ENCODE measurements around the gene LRP2.
"Not testable (repeated sequence)": the region's sequence is repeated elsewhere in the genome, so short reads cannot be mapped to it uniquely, and the experiment has no call there.

Gene LRP2

DNA sequence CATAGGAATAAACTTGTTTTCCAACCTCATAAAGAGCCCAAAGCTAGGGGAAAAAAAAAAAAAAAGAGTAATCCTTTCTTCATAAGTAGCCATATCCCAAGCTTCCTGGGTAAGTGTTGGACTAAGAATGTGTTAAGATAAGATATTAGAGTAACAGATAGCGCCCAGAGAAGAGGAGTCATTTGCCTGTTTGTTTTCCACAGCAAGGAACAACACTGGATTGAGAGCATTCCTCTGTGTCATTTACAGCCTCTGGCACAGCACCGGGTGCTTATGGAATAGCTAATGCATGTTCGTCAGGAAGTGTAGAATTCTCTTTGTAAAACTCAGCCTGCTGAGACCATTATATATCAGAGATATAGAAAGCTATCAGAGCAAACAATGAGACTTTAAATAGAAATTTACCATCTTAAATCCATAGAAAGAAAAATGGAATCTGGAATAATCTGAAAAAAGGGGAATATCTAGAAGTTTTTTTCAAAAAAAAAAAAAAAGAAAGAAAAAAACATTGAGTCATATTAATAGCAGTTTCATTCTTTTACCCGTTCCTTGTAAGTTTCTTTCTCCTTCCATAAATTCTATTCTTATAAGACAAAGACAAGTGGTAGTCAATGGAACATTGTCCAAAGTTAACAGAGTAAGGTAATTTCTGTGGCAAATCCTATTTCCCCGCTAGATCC is 37.6 kb downstream of the LRP2 start:
- CTCF ChIA-PET, result interaction anchor here (1.2 to 1.6 kb wide), 2 partner anchors 11 to 14 kb away, joined by 3 to 5 read pairs; no protein-coding TSS in a partner anchor
- TF ChIP-seq, protein P1, sequence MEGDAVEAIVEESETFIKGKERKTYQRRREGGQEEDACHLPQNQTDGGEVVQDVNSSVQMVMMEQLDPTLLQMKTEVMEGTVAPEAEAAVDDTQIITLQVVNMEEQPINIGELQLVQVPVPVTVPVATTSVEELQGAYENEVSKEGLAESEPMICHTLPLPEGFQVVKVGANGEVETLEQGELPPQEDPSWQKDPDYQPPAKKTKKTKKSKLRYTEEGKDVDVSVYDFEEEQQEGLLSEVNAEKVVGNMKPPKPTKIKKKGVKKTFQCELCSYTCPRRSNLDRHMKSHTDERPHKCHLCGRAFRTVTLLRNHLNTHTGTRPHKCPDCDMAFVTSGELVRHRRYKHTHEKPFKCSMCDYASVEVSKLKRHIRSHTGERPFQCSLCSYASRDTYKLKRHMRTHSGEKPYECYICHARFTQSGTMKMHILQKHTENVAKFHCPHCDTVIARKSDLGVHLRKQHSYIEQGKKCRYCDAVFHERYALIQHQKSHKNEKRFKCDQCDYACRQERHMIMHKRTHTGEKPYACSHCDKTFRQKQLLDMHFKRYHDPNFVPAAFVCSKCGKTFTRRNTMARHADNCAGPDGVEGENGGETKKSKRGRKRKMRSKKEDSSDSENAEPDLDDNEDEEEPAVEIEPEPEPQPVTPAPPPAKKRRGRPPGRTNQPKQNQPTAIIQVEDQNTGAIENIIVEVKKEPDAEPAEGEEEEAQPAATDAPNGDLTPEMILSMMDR (IDR thresholded peaks at IDR 0.05; ENCODE audit: control extremely low read depth, extremely low read depth, low read depth, missing control alignments), result no peak
- POLR2A ChIA-PET, result no interaction called here
- DNase-seq (ENCODE audit: extremely low spot score), result no peak

DNA sequence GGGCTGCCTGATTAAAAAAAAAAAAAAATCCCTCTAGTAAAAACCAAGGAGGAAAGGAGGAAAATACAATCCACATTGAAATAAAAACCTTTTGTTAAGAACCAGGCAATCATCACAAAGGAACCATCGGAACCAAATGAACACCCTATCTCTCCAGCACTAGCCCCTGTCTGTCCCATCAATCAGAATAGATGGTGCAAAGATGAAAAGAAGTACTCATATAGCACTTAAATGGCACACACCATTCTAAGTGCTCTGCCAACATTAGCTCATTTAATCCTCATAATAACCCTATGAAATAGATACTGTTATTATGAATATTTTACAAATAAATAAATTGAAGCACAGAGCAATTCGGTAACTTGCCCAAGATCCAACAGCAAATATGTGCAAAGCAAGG is 38.5 kb downstream of the LRP2 start:
- ChIA-PET CTCF (interaction anchor here (1.2 to 1.6 kb wide), 2 partner anchors 10 to 15 kb away, joined by 3 to 5 read pairs; no protein-coding TSS in a partner anchor), POLR2A (no interaction called here)
- no peak for DNase-seq (ENCODE audit: extremely low spot score)
- TF ChIP-seq, protein P1 (IDR thresholded peaks at IDR 0.05; ENCODE audit: control extremely low read depth, extremely low read depth, low read depth, missing control alignments), result no peak

DNA sequence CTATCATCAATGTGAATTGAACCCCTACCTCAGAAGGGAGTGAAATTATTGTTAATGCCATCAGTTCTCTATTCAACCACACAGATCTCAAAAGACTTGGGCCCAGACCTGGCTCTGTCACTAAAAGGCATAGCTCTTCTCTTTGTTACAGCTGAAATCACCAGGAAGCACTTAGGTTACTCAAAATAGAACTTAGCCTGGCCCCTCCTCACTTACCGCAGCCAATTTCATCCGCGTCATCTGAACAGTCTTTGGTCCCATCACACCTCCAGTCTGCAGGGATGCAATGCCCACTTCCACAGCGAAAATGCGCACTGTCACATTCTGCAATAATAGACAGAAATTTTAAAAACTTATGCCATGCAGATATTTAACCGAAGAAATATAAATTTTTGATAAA is 41.8 kb downstream of the LRP2 start:
- TF ChIP-seq, protein P1 (IDR thresholded peaks at IDR 0.05; ENCODE audit: control extremely low read depth, extremely low read depth, low read depth, missing control alignments), result no peak
- DNase-seq (ENCODE audit: extremely low spot score), result no peak
- CTCF ChIA-PET, result no interaction called here
- POLR2A ChIA-PET, result no interaction called here

DNA sequence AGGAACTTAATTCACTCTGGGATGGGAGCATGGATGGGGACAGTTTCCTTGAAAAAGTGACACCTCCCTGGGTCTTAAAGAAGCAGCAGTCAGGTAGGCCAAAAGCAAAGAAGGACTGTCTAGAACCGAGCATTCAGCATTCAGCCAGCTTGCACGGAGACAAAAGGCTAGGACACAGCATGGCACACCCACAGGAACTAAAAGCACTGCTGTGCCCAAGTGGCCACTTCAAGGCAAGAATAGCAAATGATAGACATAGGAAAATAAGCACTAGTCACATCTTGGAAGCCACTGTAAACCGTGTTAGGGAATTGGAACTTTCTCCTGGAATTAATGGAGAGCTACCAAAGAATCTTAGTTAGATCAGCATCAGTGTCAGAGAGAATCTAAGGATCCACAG is 47.0 kb downstream of the LRP2 start:
- POLR2A ChIA-PET, result no interaction called here
- no peak for DNase-seq (ENCODE audit: extremely low spot score)
- TF ChIP-seq, protein P1 (IDR thresholded peaks at IDR 0.05; ENCODE audit: control extremely low read depth, extremely low read depth, low read depth, missing control alignments), result no peak
- CTCF ChIA-PET, result no interaction called here

DNA sequence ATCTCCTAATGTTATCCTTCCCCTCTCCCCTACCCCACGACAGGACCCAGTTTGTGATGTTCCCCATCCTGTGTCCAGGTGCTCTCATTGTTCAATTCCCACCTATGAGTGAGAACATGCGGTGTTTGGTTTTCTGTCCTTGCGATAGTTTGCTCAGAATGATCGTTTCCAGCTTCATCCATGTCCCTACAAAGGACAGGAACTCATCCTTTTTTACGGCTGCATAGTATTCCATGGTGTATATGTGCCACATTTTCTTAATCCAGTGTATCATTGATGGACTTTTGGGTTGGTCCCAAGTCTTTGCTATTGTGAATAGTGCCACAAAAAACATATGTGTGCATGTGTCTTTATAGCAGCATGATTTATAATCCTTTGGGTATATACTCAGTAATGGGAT is 54.0 kb downstream of the LRP2 start:
- DNase-seq (ENCODE audit: extremely low spot score); POLR2A ChIA-PET; CTCF ChIA-PET: not testable (repeated sequence)

DNA sequence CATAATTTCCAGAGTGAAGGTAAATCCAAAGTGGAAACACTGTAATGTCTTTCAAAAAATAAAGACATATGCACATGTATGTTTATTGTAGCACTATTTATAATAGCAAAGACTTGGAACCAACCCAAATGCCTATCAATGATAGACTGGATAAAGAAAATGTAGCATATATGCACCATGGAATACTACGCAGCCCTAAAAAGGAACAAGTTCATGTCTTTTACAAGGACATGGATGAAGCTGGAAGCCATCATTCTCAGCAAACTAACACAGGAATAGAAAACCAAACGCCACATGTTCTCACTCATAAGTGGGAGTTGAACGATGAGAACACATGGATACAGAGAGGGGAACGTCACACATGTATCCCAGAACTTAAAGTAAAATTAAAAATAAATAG is 57.6 kb downstream of the LRP2 start:
- DNase-seq (ENCODE audit: extremely low spot score); CTCF ChIA-PET; POLR2A ChIA-PET: not testable (repeated sequence)

DNA sequence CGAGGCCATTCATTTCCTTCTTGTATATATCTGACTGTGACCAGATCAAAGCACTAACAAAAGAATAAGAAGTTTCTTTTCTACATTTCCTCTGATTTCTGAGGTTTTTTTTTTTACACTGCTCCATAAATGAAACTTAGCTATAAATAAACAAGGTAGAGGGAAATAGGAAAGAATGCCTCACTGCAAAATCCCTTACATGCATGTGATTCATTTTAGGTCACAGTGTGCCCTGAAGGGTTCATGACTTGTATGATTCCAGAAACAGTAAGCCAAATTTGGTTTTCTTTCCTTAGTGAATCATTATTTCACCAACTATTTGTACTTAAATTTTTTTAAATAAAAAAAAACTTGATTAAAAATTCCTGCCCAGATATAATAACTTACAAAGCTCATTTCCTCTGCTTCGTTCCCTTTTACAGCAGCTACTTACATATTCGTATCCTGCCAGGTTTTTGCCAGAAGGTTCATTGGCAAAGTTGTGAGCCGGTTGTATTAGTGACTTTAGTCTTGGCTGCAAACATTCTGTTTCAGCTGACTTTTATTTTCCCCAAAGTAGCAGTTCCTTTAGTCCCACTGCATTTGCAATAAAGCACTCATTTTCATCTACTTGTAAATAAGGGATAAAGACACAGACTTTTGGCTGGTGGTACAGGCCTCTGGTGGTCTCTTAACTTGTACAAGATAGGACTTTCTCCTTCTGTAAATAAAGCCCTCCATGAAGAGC is 58.6 kb downstream of the LRP2 start:
- ChIA-PET CTCF (interaction anchor here (1.0 kb wide), 1 partner anchor 13 kb away, joined by 3 read pairs; no protein-coding TSS in a partner anchor), POLR2A (no interaction called here)
- TF ChIP-seq, protein P1 (IDR thresholded peaks at IDR 0.05; ENCODE audit: control extremely low read depth, extremely low read depth, low read depth, missing control alignments), result no peak
- DNase-seq (ENCODE audit: extremely low spot score), result no peak
